Ovary (tissue), 3 donors: ENCODE measurements around the gene C4orf46.

ENCODE experiments used
- CTCF ChIP-seq, 3 donors: fragments of 450-650 bp in 2 of 3; fragments of 200-600 bp in 1 of 3; IDR thresholded peaks; one replicate each; pipeline versions ENCODE4 v1.5.1 to v1.8.0; 2016 to 2022; ENCODE audit warnings: antibody characterized with exemption in 3 of 3, mild to moderate bottlenecking in 1 of 3
- POLR2A ChIP-seq: fragments of 450-650 bp; IDR thresholded peaks from one replicate; pipeline ENCODE4 v1.6.1; 2017; ENCODE audit warnings: antibody characterized with exemption, mild to moderate bottlenecking, moderate library complexity
- donor health status: DM: no; HTN: no; CAD: no.

DNA sequence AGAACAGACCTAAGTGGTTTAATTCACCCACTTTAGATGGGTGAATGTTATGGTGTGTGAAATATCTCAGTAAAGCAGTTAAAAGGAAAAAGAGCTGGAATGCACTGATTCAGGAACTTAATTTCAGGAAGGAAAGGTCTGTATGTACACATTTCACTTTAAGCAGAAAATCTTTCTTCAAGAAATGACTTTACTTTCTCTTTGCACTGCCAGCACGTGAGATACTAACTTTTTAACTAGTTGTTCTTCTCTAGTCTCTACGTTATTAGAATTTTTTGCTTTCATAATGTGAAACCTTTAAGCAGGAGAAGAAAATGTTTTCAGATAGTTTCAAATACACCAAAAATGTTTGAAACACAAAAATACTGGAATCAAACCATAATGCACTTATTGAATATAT, 18.8 kb downstream of the C4orf46 start:
- no peak for TF ChIP-seq CTCF (IDR thresholded peaks at IDR 0.05)
- TF ChIP-seq POLR2A: no peak
